Measurements from ENCODE around the gene ASXL1.
"Not testable (repeated sequence)": the region's sequence is repeated elsewhere in the genome, so short reads cannot be mapped to it uniquely, and the experiment has no call there.

Gene ASXL1

DNA sequence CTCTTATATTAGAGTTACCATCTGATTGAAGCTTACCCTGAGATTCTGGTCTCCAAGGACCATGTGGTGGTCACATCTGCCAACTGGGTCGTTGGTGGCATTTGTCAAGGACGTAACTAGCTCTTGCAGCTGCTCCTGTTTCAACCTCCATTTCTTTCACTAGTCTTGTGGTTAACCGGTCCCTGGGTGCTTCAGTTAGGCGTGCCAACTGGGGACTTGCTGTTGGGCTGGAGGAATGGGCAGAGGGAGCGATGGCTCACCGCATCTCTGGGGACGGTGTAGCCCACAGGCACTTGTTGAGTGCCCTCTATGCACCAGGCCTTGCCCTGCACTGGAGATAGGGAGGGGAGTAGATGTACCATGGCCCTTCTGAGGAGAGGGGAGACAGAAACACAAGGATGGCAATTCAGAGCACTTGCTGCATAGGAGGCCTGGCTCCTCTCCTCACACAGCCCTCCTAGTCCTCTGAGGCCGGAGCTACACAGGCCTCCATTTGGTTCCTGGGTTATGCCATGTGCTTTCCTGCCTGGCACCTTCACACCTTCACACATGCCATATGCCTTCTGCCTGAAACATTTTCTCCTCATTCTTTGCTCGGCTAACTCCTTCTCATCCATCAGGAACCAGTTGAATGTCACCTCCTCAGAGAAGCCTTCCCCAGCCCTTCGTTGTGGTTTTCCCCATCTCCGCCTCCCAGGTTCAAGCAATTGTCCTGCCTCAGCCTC is 20.0 kb upstream of the ASXL1 start:
- DNase-seq (ENCODE audit: low read depth), result no peak

DNA sequence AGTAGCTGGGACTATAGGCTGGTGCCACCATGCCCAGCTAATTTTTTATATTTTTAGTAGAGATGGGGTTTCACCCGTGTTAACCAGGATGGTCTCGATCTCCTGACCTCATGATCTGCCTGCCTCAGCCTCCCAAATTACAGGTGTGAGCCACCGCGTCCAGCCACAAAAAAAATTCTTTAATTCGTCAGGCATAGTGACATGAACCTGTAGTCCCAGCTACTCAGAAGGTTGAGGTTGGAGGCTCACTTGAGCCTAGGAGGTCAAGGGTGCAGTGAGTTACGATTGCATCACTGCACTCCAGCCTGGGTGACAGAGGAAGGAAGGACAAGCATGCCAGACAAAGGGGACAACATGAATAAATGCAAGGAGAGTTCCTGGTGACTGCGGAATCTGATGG is 19.5 kb upstream of the ASXL1 start:
- no peak for DNase-seq (ENCODE audit: low read depth)

DNA sequence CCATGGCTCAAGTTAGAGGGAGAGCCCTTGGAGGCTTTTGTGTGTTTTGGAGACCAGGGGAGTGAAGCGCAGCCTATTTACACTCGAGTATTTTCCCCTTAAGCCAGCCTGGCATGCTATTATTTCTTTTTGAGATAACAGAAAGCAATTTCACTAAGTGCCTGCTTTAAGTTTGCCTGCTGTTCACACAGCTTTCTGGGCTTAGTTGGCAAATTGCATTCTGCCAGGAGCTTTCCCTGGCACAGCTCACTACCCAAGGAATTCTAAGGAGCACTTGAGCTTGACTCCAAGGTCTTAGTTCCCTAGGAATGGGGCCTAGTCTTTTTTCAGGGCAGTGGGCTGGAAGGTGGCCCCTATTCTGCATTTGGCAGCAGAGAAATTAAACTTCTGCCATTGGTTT is 19.0 kb upstream of the ASXL1 start:
- DNase-seq (ENCODE audit: low read depth), result no peak

DNA sequence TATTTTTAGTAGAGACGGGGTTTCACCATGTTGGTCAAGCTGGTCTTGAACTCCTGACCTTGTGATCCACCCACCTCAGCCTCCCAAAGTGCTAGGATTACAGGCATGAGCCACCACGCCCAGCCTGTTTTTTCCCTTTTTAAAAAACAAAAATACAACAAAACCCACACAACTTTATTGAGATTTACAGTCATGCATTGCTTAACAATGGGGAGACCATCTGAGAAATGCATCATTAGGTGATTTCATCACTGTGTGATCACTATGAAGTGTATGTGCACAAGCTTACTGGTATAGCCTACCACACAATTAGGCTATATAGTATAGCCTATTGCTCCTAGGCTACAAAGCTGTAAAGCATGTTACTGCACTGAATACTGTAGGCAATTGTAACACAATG is 17.1 kb upstream of the ASXL1 start:
- DNase-seq (ENCODE audit: low read depth), result not testable (repeated sequence)

DNA sequence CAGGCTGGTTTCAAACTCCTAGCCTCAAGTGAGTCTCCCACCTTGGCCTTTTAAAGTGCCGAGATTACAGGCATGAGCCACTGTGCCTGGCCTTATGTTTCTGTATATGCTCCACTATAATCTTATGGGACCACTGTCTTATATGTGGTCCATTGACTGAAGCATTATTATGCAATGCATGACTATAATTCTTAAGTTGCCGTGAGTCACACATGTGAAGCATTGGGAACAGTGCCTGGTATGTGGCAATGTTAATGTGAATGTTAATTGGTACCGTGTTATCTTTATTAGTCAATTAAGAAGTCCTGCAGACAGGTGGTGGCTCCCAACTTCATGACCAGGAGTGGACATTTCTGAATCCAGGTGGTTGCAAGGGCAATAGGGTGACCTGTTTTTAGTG is 14.7 kb upstream of the ASXL1 start:
- DNase-seq (ENCODE audit: low read depth), result no peak

DNA sequence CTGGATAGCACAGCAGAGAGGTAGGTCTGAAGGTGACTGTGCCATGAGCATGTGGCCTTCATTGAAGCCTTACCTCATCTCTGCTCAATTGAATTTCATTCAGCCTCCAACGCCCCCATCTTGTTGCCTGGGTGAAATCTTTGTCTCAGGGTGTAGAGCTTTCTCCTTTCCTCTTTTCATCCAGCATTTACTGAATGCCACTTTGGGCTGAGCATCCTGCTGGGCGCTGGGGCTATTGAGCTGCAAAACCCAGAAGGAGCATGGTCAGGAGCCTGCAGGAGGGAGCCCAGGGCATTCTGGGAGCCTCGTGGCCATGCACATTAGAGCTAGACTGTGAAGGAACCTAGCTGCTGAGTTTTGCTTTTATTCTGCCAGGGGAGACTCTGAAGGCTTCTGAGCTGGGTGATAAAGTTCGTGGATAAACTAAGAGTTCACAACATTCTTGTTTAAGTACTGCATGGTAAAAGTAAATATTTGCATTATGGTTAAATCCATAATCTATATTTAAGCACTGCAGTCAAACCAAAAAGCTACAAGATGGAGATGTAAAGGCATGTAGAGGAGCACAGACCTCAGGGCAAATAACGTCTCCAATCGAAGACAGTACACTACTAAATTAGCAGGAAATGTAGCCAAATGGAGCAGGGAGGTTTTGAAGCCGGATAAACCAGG is 13.2 kb upstream of the ASXL1 start:
- no peak for DNase-seq (ENCODE audit: low read depth)

DNA sequence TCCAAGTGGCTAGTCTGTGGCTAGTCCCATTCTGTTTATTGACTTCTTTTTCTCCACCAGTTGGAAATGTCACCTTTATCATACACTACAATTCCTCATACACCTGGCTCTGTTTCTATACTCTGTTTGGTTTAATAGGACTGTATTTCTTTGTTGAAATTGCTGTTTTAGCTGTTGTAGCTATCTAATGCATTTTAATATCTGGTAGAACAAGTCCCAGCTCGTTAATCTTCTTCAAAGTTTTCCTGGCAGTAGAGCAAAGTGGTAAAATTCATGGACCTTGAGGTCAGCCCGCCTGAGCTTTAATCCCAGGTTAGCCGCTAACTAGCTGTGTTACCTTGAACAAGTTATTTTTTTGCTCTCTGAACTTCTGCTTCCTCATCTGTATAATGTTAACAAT is 9.9 kb upstream of the ASXL1 start:
- DNase-seq (ENCODE audit: low read depth), result no peak

DNA sequence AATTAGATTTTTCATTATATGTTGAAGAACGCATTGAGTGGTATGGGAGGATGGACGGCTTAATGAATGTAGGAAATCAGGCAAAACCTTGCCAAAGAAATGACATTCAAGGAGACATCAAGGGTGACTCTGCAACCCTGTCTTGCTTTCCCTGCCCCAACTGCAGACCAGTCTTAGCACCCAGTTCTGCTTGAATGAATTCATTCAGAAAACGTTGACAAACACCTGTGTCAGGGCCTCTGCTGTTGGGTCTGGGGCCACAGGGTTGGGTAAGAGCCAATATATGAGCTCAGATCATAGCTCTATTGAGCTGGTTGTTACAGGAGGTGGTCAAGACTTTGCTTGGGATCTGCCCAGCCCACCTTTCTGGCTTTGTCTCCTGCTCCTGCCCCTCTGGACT is 7.7 kb upstream of the ASXL1 start:
- no peak for DNase-seq (ENCODE audit: low read depth)

DNA sequence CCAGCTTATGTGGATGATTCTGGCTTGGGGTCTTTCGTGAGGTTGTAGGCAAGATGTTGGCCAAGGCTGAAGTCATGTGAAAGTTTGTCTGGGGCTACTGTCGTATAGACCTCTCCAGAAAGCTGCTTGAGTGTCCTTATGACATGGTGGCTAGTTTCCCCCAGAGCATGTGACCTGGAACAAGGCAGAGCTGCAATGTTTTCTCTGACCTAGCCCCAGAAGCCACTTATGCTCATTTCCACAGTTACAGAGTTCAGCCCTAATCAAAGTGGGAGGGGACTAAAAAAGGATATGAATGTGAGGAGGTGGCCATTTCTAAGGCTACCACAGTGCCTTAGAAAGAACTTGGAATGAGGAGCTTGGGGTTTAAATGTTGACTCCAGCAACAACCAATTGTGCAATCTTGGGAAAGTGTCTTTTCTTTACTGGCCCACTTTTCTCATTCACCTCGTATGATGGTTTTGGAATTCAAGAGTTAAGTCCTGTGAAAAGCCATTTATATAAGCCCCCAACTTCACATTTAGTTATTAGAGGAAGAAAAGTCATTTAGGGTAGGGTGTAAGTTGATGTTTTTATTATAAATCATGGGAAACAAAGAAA is 5.9 kb upstream of the ASXL1 start:
- no peak for DNase-seq (ENCODE audit: low read depth)

DNA sequence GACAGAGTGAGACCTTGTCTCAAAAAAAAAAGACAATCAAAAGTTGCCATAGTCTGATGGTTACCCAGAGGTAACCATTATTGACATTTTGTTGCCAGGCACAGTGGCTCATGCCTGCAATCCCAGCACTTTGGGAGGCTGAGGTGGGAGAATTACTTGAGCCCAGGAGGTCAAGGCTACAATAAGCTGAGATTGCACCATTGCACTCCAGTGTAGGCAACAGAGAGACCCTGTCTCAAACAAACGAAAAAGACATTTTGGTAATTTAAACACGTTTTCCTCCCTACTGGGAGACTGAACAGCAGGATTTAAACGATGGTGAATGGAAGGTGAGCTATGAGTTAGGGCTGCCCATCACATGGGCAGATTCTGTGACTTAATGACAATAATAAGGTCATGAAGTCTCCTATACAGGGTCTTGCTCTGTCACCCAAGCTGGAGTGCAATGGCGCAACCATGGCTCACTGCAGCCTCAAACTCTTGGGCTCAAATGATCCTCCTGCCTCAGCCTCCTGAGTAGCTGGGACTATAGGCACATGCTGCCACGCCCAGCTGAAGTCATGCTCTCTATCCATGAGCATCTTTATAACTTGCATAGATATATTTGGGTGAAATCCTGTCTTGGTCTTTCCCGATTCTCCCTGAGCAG is 4.2 kb upstream of the ASXL1 start:
- no peak for DNase-seq (ENCODE audit: low read depth)

DNA sequence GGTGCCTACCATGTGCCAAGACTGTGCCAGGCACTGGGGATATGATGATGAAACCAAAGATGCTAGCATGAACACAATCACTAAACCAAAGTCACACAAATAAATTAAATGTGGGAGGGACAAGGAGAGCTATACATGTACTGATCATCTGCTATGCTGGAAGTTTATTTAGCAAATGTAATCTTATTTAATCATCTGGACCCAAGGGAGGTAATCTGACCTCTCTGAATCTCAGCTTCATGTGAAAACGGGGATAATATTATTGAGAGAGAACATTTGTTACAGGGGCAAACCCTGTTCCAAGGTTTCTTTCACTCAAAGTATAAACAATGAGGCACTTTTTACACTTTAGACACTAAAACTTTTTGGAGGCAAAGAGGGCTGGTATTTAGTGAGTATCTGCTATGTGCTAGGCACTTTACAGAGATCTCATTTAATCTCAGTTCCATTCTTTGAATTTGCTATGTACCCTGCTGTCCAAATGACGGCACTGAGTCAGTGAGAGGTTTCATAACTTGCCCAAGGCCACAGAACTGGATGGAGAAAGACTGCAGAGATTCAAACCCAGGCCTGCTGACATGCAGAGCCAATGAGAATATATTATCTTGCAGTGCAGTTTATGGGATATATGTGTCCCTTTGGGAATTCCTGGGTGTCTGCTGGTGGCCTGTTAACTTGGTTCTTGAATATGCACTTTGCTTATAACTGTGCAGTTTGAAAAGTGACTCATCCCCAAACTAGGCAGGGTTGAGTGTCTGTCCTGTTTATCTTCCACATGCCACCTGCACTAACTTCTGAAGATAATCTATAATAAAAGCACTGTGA is 3.3 kb upstream of the ASXL1 start:
- DNase-seq (ENCODE audit: low read depth), result no peak

DNA sequence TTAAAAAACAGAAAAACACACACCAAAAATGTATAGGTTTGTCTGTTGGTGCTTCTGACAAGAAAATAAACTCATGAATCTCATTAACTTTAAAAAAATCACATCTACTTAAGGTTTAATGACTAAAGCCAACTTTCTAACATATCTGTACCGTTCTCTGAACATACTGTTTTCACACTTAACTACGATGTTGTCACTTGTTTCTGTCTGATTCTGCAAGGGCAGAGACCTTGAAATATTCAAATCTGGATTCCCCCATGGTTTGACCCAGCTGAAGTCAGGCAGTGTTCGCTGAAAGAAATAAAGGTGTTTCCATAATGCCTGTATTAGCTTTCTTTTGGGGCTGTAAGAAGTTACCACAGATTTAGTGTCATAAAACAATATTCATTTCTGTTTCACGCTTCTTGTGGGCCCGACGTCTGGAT is 2.7 kb upstream of the ASXL1 start:
- no peak for DNase-seq (ENCODE audit: low read depth)

DNA sequence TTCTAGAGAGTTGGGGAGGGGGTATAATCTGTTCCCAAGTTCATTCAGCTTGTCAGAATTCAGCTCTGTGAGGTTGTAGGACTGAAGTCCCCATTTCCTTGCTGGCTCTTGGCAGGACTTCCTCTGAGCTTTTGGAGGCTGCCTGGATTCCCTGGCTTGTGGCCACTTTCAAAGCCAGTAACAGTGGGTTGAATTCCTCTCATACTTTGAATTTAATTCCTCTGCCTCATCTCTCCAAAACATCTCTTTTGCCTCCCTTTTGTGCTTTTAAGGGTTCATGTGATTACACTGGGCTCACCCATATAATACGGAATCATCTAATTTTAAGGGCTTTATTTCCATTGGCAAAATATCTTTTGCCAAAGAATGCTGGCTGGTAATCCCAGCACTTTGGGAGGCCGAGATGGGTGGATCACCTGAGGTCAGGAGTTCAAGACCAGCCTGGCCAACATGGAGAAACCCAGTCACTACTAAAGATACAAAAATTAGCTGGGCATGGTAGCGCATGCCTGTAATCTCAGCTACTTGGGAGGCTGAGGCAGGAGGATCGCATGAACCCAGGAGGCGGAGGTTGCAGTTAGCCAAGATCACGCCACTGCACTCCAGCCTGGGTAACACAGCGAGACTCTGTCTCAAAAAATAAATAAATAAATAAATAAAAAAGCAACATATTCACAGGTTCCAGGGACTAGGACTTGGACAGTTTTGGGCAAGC is 2.1 kb upstream of the ASXL1 start:
- DNase-seq (ENCODE audit: low read depth), result not testable (repeated sequence)

DNA sequence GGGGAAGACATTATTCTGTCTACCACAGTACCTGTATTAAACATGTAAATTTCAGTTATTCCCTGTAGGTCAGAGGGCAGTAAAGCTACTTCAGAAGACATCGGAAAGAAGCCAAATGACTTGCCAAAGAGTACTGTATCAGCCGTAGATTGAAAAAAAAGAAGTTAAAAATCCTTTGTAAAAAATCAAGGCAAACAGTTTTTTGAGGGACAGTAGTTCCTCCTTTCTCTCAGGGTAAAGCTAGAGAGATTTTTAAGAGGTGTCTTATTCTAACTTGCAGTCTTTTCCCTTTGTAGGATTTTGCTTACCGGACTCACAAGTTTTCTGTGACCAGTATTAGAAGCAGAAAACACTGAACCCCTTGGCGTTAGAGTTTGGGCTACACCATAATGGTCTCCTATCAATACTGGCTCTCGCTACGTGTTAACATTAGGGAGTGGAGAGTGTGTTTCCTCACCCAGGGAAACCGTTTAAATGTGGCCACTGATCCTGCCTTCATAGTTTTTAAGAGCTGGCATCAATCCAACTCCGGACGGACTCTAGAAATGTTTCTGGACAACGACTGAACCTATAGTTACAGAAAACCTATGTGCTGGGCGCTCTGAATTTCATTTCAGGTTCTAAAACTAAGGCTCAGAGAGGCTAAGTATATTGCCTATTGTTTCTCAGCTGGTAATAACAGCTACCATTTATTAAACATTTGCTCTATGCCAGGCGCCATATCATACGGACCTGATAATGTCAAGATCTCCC is 1.3 kb upstream of the ASXL1 start:
- no peak for DNase-seq (ENCODE audit: low read depth)

DNA sequence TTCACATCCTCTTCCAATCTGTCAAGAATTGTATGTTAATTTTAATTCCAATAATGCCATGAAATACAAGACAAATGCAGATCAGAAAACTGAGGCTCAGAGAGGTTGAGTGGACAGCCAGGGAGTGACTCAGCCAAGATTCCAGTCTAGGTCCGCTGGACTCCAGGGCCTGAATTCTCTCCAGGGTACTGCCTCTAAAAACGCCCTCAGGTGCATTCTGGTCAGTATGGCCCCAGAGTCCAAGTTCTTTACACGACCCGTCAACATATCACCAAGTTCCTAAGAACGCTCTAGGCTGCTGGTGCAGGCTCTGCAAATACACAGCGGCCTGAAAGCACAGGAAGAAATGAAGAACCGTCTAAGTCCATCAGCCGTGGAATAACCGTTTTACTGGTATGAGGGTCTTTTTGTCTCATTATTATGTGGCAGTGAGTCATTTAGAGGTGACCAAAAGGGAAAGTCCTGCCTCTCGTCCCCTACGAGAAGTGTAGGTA is 709 bp upstream of the ASXL1 start:
- DNase-seq (ENCODE audit: low read depth), result no peak

DNA sequence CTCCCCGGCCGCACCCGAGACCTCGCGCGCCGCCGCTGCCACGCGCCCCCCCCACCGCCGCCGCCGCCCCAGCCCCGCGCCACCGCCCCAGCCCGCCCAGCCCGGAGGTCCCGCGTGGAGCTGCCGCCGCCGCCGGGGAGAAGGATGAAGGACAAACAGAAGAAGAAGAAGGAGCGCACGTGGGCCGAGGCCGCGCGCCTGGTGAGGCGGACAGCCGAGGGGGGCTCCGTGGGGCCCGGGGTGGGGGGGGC is 426 bp downstream of the ASXL1 start:
- no peak for DNase-seq (ENCODE audit: low read depth)

DNA sequence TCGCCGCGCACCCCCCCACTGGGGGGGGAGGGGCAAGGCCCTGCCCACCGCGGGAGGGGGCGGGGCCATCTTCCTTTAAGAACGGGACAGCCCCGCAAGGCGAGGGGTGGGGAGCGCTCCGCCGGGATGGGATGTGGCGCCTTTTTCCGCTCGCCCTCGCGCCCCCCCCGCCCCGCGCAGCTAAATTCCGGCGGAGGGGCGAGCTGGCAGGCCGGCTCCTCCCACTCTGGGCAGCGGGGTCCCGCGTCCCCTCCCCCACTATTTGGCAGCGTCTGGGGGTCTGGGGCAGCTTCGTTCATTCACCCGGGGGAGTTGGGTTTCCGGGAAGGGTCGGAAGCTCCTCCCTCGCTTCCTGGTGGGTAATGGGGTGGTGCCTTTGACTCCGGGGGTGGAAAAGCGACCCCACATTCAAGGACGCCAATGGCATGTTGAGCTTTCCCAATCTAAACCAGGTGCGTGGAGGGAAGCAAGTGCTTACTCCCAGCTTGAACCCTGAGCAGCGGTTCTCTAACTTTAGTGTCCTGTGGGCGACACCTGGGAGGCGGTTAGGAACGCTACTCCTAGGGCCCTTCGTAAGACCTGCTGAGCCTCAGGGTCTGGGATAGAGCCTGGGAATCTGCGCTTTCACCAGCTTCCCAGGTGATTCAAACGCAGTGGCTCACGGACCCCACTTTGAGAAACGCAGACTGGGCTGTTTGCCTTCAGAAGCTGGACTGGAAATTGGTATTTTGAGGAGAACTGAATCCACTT is 927 bp downstream of the ASXL1 start:
- peak; percentile 36 for DNase-seq (ENCODE audit: low read depth)

DNA sequence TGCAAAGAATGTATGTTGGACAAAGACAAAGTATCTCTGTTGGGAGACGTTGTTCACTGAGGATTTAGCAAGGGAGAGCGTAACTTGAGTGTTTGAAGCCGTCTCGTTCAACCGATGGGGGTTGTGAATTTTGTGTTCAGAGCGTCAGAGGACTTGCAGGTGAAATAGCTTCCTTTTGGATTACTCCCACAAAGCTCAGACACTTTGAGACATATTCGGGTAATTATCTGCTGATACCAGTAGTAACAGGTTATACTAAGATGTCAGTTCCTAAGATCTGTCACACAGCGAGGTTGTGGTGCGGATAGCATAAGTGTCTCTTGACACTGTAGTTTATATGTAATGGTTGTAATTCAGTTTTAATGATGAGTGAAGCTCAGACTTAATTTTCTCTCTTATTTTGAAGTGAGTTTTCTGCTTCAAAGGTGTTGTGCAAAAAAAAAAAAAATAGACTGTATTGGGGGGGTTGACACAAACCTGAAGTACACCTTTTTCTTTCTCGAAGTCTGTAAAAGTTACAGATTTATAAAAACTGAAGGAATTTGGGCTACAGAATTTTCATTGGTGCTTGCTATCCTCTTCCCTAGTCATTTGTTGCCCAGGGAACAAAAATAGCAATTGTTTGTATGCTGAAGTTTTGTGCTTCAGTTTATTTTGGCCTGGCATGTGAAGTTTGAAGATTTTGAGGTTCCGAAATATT is 1.7 kb downstream of the ASXL1 start:
- no peak for DNase-seq (ENCODE audit: low read depth)

DNA sequence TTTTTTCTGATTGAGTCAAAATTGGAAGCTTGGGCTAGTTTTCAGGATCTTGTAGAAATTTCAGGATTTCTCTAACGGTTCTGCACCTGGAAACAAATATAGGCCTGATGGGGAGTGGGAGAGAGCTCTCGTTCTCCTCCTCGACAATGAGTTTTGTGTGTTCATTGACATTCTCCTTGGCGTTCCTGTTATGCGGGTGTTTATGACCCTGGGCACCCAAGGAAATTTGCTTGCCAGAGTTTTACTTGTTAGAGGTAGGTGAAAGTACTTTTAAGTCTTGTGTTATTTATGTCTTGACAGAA is 2.2 kb downstream of the ASXL1 start:
- DNase-seq (ENCODE audit: low read depth), result no peak

DNA sequence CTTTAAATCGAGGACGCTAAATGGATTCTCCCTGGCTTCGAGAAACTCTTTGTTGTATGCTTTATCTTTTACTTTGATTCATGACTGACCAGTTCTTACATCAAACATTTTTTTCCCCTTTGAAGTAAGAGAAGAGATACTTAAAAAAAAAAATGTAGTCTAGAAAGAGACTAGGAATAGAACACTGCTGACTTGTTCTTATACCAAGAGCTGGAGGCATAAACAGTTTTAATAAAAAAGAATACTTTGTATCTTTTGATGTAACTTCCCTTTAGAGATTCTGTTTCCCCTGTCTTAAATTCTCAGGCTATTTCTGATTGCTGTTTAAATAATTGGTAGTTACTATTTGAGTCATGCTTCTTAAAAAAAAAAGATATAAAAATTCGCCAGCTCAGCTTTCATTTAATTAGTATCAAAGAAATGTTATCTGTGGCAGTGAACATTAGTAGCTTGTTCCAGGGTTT is 4.8 kb downstream of the ASXL1 start:
- no peak for DNase-seq (ENCODE audit: low read depth)

All from stimulated activated CD8-positive, alpha-beta memory T cell treated with anti-CD3 and anti-CD28 coated beads, Interleukin-15, amount 100 ng/mL, for 1 hour (primary cell).